Measurements from ENCODE around the gene MRPS12.
"Not testable (repeated sequence)": the region's sequence is repeated elsewhere in the genome, so short reads cannot be mapped to it uniquely, and the experiment has no call there.

DNA sequence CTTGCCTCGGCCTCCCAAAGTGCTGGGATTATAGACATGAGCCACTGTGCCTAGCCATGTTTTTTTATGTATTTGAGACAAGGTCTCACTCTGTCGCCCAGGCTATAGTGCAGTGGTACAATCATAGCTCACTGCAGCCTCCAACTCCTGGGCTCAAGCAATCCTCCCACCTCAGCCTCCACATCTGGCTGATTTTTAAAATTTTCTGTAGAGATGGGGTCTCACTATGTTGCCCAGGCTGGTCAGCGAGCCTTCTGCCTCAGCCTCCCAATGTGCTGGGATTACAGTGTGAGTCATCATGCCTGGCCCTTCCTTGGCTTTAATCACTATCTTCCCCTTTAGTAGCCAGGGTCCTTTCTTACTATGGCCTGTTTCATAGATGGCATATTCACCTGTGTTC, 46.1 kb upstream of the MRPS12 start:
- not testable (repeated sequence) for TF ChIP-seq POLR2A (IDR thresholded peaks at IDR 0.05)
- TF ChIP-seq, protein P1, sequence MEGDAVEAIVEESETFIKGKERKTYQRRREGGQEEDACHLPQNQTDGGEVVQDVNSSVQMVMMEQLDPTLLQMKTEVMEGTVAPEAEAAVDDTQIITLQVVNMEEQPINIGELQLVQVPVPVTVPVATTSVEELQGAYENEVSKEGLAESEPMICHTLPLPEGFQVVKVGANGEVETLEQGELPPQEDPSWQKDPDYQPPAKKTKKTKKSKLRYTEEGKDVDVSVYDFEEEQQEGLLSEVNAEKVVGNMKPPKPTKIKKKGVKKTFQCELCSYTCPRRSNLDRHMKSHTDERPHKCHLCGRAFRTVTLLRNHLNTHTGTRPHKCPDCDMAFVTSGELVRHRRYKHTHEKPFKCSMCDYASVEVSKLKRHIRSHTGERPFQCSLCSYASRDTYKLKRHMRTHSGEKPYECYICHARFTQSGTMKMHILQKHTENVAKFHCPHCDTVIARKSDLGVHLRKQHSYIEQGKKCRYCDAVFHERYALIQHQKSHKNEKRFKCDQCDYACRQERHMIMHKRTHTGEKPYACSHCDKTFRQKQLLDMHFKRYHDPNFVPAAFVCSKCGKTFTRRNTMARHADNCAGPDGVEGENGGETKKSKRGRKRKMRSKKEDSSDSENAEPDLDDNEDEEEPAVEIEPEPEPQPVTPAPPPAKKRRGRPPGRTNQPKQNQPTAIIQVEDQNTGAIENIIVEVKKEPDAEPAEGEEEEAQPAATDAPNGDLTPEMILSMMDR (IDR thresholded peaks at IDR 0.05), result not testable (repeated sequence)
